Measurements from ENCODE around the gene UBN2.

Gene UBN2

GRCh38 chr7:139186146-139186545, 44.9 kb upstream of the UBN2 start:
- no peak overlapping the region for H3K27ac ChIP-seq
- peaks cover 15 to 53% (median 37%) of the 10 kb centered on the region in 3 donors for H3K36me3 ChIP-seq
- no peaks in the 10 kb centered on the region for H3K27me3 ChIP-seq
- no peaks in the 10 kb centered on the region for H3K4me1 ChIP-seq
- intact Hi-C loops (cut with DNase I; ENCODE audit: low total_unique reads) = no loop called here
- no peaks in the 10 kb centered on the region for H3K9me3 ChIP-seq
- no peak overlapping the region for H3K4me3 ChIP-seq
- DNase-seq = no peak
- TF ChIP-seq, protein P1, sequence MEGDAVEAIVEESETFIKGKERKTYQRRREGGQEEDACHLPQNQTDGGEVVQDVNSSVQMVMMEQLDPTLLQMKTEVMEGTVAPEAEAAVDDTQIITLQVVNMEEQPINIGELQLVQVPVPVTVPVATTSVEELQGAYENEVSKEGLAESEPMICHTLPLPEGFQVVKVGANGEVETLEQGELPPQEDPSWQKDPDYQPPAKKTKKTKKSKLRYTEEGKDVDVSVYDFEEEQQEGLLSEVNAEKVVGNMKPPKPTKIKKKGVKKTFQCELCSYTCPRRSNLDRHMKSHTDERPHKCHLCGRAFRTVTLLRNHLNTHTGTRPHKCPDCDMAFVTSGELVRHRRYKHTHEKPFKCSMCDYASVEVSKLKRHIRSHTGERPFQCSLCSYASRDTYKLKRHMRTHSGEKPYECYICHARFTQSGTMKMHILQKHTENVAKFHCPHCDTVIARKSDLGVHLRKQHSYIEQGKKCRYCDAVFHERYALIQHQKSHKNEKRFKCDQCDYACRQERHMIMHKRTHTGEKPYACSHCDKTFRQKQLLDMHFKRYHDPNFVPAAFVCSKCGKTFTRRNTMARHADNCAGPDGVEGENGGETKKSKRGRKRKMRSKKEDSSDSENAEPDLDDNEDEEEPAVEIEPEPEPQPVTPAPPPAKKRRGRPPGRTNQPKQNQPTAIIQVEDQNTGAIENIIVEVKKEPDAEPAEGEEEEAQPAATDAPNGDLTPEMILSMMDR (IDR thresholded peaks at IDR 0.05) = no peak

GRCh38 chr7:139189357-139189756, 41.7 kb upstream of the UBN2 start:
- Histone ChIP-seq H3K27me3 (no peaks in the 10 kb centered on the region), H3K36me3 (peaks cover 4 to 28% (median 21%) of the 10 kb centered on the region in 3 donors), H3K4me1 (no peaks in the 10 kb centered on the region), H3K9me3 (no peaks in the 10 kb centered on the region), H3K4me3 (no peak overlapping the region), H3K27ac (no peak overlapping the region)
- TF ChIP-seq, protein P1 (IDR thresholded peaks at IDR 0.05) = no peak
- intact Hi-C loops (cut with DNase I; ENCODE audit: low total_unique reads) = no loop called here
- DNase-seq = no peak

DNA sequence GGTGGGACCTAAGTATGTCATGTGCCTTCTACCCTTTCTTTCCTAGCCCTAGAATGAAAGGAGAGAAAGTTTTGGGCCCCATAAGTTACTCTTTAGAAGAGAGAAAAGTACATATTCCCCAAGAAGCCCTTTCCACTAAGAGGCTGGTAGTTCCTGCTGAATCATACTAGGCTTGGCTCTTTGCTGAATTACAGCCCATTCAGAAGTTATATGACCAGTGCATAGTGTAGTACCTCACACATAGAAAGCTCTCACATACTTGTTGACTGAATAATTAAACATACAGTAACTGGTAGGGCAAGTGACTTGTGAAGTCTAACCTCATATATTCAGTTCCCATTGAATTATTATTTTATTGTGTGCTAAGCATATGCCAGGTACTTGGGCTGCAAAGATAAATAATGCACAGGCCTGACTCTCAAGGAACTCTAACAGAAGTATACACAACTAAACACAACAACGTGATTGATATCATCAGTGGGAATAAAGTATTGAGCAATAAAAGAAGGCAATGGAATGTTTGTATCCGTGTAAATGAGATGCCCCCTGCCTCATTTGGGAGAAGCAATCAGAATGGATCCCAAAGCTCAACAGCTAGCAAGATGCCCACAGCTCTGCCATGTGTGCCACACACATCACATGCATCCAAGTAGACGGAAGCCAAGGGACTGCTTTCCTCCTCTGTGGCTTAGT, 38.9 kb upstream of the UBN2 start:
- H3K4me3 ChIP-seq = no peak overlapping the region
- H3K9me3 ChIP-seq = no peaks in the 10 kb centered on the region
- H3K27me3 ChIP-seq = no peaks in the 10 kb centered on the region
- no peak for DNase-seq
- peaks cover 4 to 21% (median 19%) of the 10 kb centered on the region in 3 donors for H3K36me3 ChIP-seq
- TF ChIP-seq, protein P1 (IDR thresholded peaks at IDR 0.05) = no peak
- H3K27ac ChIP-seq = no peak overlapping the region
- no peaks in the 10 kb centered on the region for H3K4me1 ChIP-seq
- intact Hi-C loops (cut with DNase I; ENCODE audit: low total_unique reads) = no loop called here

DNA sequence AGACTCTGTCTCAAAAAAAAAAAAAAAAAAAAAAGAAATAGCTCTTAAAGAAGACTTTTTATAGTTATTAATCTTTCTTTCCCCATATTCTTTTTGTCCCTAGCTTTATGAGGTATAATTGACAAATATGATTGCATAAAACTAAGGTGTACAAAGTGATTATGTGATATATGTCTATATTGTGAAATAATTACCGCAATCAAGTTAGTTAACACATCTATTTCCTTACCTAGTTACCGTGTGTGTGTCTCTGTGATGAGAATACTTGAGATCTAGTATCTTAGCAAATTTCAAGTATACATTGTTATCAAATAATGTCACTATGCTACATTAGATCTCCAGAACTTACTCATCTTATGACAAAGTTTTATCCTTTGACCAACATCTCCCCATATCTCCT, 30.7 kb upstream of the UBN2 start:
- DNase-seq = no peak
- no peaks in the 10 kb centered on the region for H3K4me1 ChIP-seq
- H3K9me3 ChIP-seq = peaks cover 0 to 15% (median 11%) of the 10 kb centered on the region in 3 donors
- H3K27ac ChIP-seq = no peak overlapping the region
- H3K4me3 ChIP-seq = no peak overlapping the region
- peaks cover 0 to 5% (median 0%) of the 10 kb centered on the region in 3 donors for H3K36me3 ChIP-seq
- TF ChIP-seq, protein P1 (IDR thresholded peaks at IDR 0.05) = no peak
- intact Hi-C loops (cut with DNase I; ENCODE audit: low total_unique reads) = no loop called here
- H3K27me3 ChIP-seq = no peaks in the 10 kb centered on the region

DNA sequence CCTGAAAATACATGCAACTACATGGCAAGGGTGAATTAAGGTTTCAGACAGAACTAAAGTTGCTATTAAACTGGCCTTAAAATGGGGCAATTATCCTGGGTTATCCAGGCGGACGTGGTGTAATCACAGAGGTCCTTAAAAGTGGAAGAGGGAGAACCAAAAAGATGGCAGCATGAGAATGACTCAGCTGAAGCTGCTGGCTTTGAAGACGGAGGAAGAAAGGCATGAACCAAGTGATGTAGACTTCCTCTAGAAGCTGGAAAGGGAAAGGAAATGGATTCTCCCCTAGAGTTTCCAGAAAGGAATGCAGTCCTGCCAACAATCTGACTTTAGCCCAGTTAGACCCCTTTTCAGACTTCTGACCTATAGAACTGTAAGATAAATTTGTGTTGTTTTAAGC, 27.0 kb upstream of the UBN2 start:
- intact Hi-C loops (cut with DNase I; ENCODE audit: low total_unique reads) = no loop called here
- Histone ChIP-seq H3K9me3 (peaks cover 0 to 32% (median 29%) of the 10 kb centered on the region in 3 donors), H3K4me1 (no peaks in the 10 kb centered on the region), H3K36me3 (peaks cover 0 to 5% (median 0%) of the 10 kb centered on the region in 3 donors), H3K4me3 (no peak overlapping the region), H3K27me3 (no peaks in the 10 kb centered on the region), H3K27ac (no peak overlapping the region)
- TF ChIP-seq, protein P1 (IDR thresholded peaks at IDR 0.05) = no peak
- no peak for DNase-seq
